ENCODE data around the gene BRD4.

- TF ChIP-seq CREM (IDR thresholded peaks at IDR 0.05) (no peak), CREM (CRISPR knock-in tag; IDR thresholded peaks at IDR 0.05) (no peak), DBP (CRISPR knock-in tag; IDR thresholded peaks at IDR 0.05; ENCODE audit: not compliant biosample characterization) (no peak), ZNF547 (CRISPR knock-in tag; IDR thresholded peaks at IDR 0.05) (no peak), ZBTB20 (CRISPR knock-in tag; IDR thresholded peaks at IDR 0.05; ENCODE audit: borderline replicate concordance, low read depth) (no peak), ZNF44 (CRISPR knock-in tag; IDR thresholded peaks at IDR 0.05) (no peak), CTCF (CRISPR knock-in tag; IDR thresholded peaks at IDR 0.05) (no peak), ZNF629 (CRISPR knock-in tag; conservative IDR thresholded peaks at IDR 0.05) (no peak), POLR2AphosphoS5 (IDR thresholded peaks at IDR 0.05; ENCODE audit: low read depth, low read length) (no peak)
These were observed 145.0 kb downstream of the BRD4 start for GRCh38 chr19:15187026-15188007.
